ENCODE data around the gene POLR2F. TPM values are rescaled to one million over a fixed set of nuclear protein-coding genes. Genes with fewer than 3 reads are reported as not detected.
A peak's percentile ranks its signal among the peaks of the same experiment; 100 is the strongest.
"Not testable (repeated sequence)": the region's sequence is repeated elsewhere in the genome, so short reads cannot be mapped to it uniquely, and the experiment has no call there.

POLR2F gene
- total RNA-seq, 1 experiment from 2014 or later: 116 TPM

DNA sequence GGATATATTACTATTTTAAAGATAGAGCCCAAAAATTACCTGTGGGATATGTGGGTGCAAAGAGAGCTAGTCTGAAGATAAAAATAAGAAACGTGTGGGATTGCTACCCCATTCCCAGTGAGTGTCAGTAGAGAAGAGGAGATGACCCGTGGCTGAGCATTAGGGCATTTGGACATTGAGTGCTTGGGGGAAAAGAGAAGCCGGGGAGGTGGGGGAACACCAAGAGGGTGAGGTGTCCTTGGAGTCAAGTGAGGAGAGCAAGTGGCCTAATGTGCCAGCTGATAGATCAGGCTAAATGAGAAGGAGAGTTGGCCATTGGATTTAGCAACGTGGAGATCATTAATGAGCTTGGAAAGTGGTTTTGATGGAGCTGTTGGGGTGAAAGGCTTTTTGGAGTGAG, 1.2 kb downstream of the POLR2F start:
- no peaks in the 10 kb centered on the region for H3K27me3 ChIP-seq (replicated peaks; ENCODE audit: control insufficient read depth, insufficient read depth, low read length)
- Mint-ChIP-seq H3K4me3 (ENCODE audit: unreplicated experiment) (peak overlapping the region; percentile 80), H3K36me3 (ENCODE audit: insufficient read depth, unreplicated experiment) (peaks cover 18% of the 10 kb centered on the region), H3K27me3 (ENCODE audit: insufficient read depth, unreplicated experiment) (no peaks in the 10 kb centered on the region), H3K4me1 (ENCODE audit: low read depth, unreplicated experiment) (peaks cover 10% of the 10 kb centered on the region), H3K9me3 (ENCODE audit: unreplicated experiment) (no peaks in the 10 kb centered on the region), H3K27ac (ENCODE audit: unreplicated experiment) (peak overlapping the region; percentile 90)
- H3K4me1 ChIP-seq: peaks cover 5% of the 10 kb centered on the region; the same call in 1 of the 2 replicates
- no peak for DNase-seq
- BruUV-seq (replicated peaks): no TSS peak
- ChIA-PET CTCF (interaction anchor here (0.6 to 1.2 kb wide), 3 partner anchors 9 to 91 kb away, joined by 3 to 6 read pairs (median 3); no protein-coding TSS in a partner anchor), POLR2A (interaction anchor here (0.7 kb wide), 1 partner anchor 147 kb away, joined by 4 read pairs; the partner anchor contains the start of gene GCAT)
- H3K9me3 ChIP-seq: no peaks in the 10 kb centered on the region
- intact Hi-C loops (cut with micrococcal nuclease; ENCODE audit: unreplicated experiment): loop anchor here (5.0 to 10.0 kb wide), 2 partner anchors 67 to 150 kb away; partner anchors contain the start of gene GCAT
- no peaks in the 10 kb centered on the region; the same call in 1 of the 2 replicates for H3K36me3 ChIP-seq (ENCODE audit: control insufficient read depth, insufficient read depth, low read length)
- TF ChIP-seq CTCF (IDR thresholded peaks at IDR 0.05; ENCODE audit: insufficient read depth in 1 of 2, low read depth in 1 of 2, low read length in 1 of 2, severe bottlenecking in 1 of 2, unreplicated experiment in 1 of 2): no peak
- H3K4me3 ChIP-seq (ENCODE audit: low read depth, low read length): peak overlapping the region; percentile 69

GRCh38 chr22:37955825-37956397, 2.4 kb downstream of the POLR2F start:
- H3K27me3 ChIP-seq (replicated peaks; ENCODE audit: control insufficient read depth, insufficient read depth, low read length); CTCF ChIA-PET; H3K27ac Mint-ChIP-seq (ENCODE audit: unreplicated experiment); DNase-seq; H3K9me3 ChIP-seq; H3K9me3 Mint-ChIP-seq (ENCODE audit: unreplicated experiment); H3K4me1 ChIP-seq; H3K4me3 Mint-ChIP-seq (ENCODE audit: unreplicated experiment); BruUV-seq (replicated peaks); H3K27me3 Mint-ChIP-seq (ENCODE audit: insufficient read depth, unreplicated experiment); H3K4me3 ChIP-seq (ENCODE audit: low read depth, low read length); POLR2A ChIA-PET; H3K36me3 ChIP-seq (ENCODE audit: control insufficient read depth, insufficient read depth, low read length): not testable (repeated sequence)
- H3K36me3 Mint-ChIP-seq (ENCODE audit: insufficient read depth, unreplicated experiment): peaks cover 30% of the 10 kb centered on the region
- intact Hi-C loops (cut with micrococcal nuclease; ENCODE audit: unreplicated experiment): loop anchor here (10.0 kb wide), 1 partner anchor 151 kb away; the partner anchor contains the start of gene GCAT
- peaks cover 10% of the 10 kb centered on the region for H3K4me1 Mint-ChIP-seq (ENCODE audit: low read depth, unreplicated experiment)

- no peaks in the 10 kb centered on the region for H3K27me3 ChIP-seq (replicated peaks; ENCODE audit: control insufficient read depth, insufficient read depth, low read length)
- no peaks in the 10 kb centered on the region for H3K9me3 ChIP-seq
- ChIA-PET POLR2A (no interaction called here), CTCF (no interaction called here)
- Mint-ChIP-seq H3K9me3 (ENCODE audit: unreplicated experiment) (no peaks in the 10 kb centered on the region), H3K27ac (ENCODE audit: unreplicated experiment) (no peak overlapping the region), H3K4me3 (ENCODE audit: unreplicated experiment) (no peak overlapping the region), H3K36me3 (ENCODE audit: insufficient read depth, unreplicated experiment) (peaks cover 32% of the 10 kb centered on the region), H3K4me1 (ENCODE audit: low read depth, unreplicated experiment) (peaks cover 10% of the 10 kb centered on the region), H3K27me3 (ENCODE audit: insufficient read depth, unreplicated experiment) (no peaks in the 10 kb centered on the region)
- intact Hi-C loops (cut with micrococcal nuclease; ENCODE audit: unreplicated experiment): loop anchor here (10.0 kb wide), 1 partner anchor 152 kb away; the partner anchor contains the start of gene GCAT
- no peak for TF ChIP-seq CTCF (IDR thresholded peaks at IDR 0.05; ENCODE audit: insufficient read depth in 1 of 2, low read depth in 1 of 2, low read length in 1 of 2, severe bottlenecking in 1 of 2, unreplicated experiment in 1 of 2)
- BruUV-seq (replicated peaks): no TSS peak
- peaks cover 5% of the 10 kb centered on the region; the same call in 1 of the 2 replicates for H3K4me1 ChIP-seq
- no peaks in the 10 kb centered on the region; the same call in 1 of the 2 replicates for H3K36me3 ChIP-seq (ENCODE audit: control insufficient read depth, insufficient read depth, low read length)
- no peak overlapping the region for H3K4me3 ChIP-seq (ENCODE audit: low read depth, low read length)
- DNase-seq: no peak
These were observed 3.7 kb downstream of the POLR2F start for GRCh38 chr22:37957232-37957631.

Measured in Caco-2 (cell line).